Colonic mucosa (tissue), 4 donors: Measurements from ENCODE around the gene TBC1D8. TPM values are rescaled to one million over a fixed set of nuclear protein-coding genes. Genes with fewer than 3 reads are reported as not detected.

Source experiments
- DNase-seq: peaks from one replicate; pipeline ENCODE4 v3.0.0-alpha.2; 2020
- H3K27ac ChIP-seq: fragments of 200-600 bp; one replicate; pipeline ENCODE4 v1.8.0; 2021
- H3K27me3 ChIP-seq: fragments of 200-600 bp; one replicate; pipeline ENCODE4 v1.8.0; 2021
- H3K36me3 ChIP-seq: fragments of 200-600 bp; one replicate; pipeline ENCODE4 v1.8.0; 2021
- H3K4me1 ChIP-seq: fragments of 200-600 bp; one replicate; pipeline ENCODE4 v1.8.0; 2021; ENCODE audit warnings: mild to moderate bottlenecking
- H3K4me3 ChIP-seq: fragments of 200-600 bp; one replicate; pipeline ENCODE4 v1.8.0; 2021
- H3K9ac ChIP-seq, 2 donors: one replicate each; pipeline ENCODE4 v1.7.0; 2013; ENCODE audit warnings: control low read depth in 2 of 2, low read depth in 2 of 2, low read length in 2 of 2
- H3K9me3 ChIP-seq: fragments of 200-600 bp; one replicate; pipeline ENCODE4 v1.8.0; 2021
- CTCF ChIP-seq: fragments of 200-600 bp; IDR thresholded peaks from one replicate; pipeline ENCODE4 v1.8.0; 2022; ENCODE audit warnings: antibody characterized with exemption, mild to moderate bottlenecking
- intact Hi-C: fragments of 100-400 bp; cut with DNase I; formaldehyde crosslinking; loops from one replicate; pipeline ENCODE4 v1.14.1; 2022
- total RNA-seq, 2 donors: library from RNA; stranded (reverse); fragmentation: NEBNext Ultra II Directional in 1 of 2; extraction: Animal tissue kit (Norgen Biotek cat#: 25700) in 1 of 2; gene quantifications; one replicate each; pipeline ENCODE4 v1.2.1, GENCODE V29; 2021
- donor health status: healthy.
- donor health status: DM: no; HTN: no; CAD: no.
- donor health status: DM: no; HTN: no; CAD: no.

Gene TBC1D8
- total RNA-seq, 2 donors from 2014 or later: 10.3 to 11.8 TPM

GRCh38 chr2:101081375-101081907, 69.7 kb downstream of the TBC1D8 start:
- H3K27ac ChIP-seq: no peak overlapping the region
- no peak for TF ChIP-seq CTCF
- no peaks in the 10 kb centered on the region for H3K4me1 ChIP-seq
- H3K36me3 ChIP-seq: no peaks in the 10 kb centered on the region
- DNase-seq: no peak
- H3K9me3 ChIP-seq: no peaks in the 10 kb centered on the region
- H3K9ac ChIP-seq: no peak overlapping the region
- H3K4me3 ChIP-seq: no peak overlapping the region
- H3K27me3 ChIP-seq: no peaks in the 10 kb centered on the region
- intact Hi-C loops: no loop called here

DNA sequence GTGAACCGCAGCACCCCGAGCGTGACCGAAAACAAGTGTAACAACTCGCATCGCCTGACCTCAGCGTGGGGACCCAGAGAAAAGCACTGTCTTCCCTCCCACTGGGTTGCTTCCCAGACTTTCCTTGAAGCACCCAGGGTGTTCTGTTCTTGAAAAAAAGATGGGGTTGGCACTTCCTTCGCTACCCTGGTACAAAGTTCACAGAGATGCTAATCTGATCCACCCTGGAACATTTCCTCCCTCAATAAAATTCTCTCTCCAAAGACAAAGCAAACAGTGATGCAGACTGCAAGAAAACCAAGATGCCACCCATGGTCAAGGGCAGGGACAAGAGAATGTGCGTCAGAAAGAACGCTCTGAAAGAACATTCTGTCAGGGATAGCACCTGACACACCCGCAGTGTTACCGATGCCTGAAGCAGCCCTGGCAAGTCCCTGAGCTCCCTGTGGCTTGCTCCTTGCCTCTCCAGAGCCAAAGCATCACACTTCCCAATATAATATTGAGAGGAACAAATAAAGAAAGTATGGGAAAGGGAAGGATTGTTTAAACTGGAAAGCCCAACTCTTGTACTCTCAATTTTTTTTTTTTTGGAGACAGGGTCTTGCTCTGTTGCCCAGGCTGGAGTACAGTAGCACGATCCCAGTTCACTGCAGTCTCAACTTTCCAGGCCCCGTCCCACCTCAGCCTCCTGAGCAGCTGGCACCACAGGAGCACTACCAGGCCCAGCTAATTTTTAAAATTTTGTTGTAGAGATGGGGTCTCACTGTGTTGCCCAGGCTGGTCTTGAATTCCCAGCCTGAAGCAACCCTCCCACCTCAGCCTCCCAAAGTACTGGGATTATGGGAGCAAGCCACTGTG, 70.7 kb downstream of the TBC1D8 start:
- no peaks in the 10 kb centered on the region for H3K9me3 ChIP-seq
- H3K4me1 ChIP-seq: no peaks in the 10 kb centered on the region
- H3K27me3 ChIP-seq: no peaks in the 10 kb centered on the region
- DNase-seq: peak; percentile 51
- H3K36me3 ChIP-seq: no peaks in the 10 kb centered on the region
- no peak for TF ChIP-seq CTCF
- no peak overlapping the region for H3K27ac ChIP-seq
- intact Hi-C loops: no loop called here
- no peak overlapping the region for H3K4me3 ChIP-seq
- H3K9ac ChIP-seq: no peak overlapping the region

DNA sequence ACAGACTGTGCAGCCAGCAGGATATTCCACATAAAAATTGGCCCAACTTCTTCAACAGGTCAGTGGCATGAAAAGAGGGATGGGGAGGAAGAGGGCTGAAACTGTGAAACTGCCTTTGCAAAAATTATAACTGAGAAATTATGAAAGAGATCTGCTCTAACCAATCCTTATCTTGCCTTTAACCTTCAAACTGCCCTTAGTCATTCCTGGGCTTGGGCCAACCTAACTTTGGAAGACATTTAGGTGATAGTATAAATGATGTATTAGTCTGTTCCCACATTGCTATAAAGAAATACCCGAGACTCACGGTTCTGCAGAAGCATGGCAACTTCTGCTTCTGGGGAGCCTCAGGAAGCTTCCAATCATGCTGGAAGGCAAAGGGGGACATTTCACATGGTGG, 74.6 kb downstream of the TBC1D8 start:
- no peak for DNase-seq

GRCh38 chr2:101064868-101065549, 86.2 kb downstream of the TBC1D8 start:
- no peak overlapping the region for H3K4me3 ChIP-seq
- no peak for DNase-seq
- H3K4me1 ChIP-seq: no peaks in the 10 kb centered on the region
- H3K27ac ChIP-seq: no peak overlapping the region
- no peaks in the 10 kb centered on the region for H3K36me3 ChIP-seq
- H3K9me3 ChIP-seq: no peaks in the 10 kb centered on the region
- intact Hi-C loops: no loop called here
- TF ChIP-seq CTCF: no peak
- H3K9ac ChIP-seq: no peak overlapping the region
- no peaks in the 10 kb centered on the region for H3K27me3 ChIP-seq

More for the DNA sequence above, 74.6 kb downstream of the TBC1D8 start:
- no peaks in the 10 kb centered on the region for H3K9me3 ChIP-seq
- TF ChIP-seq CTCF: no peak
- H3K9ac ChIP-seq: no peak overlapping the region
- H3K27ac ChIP-seq: no peak overlapping the region
- H3K27me3 ChIP-seq: no peaks in the 10 kb centered on the region
- no peak overlapping the region for H3K4me3 ChIP-seq
- intact Hi-C loops: no loop called here
- no peaks in the 10 kb centered on the region for H3K4me1 ChIP-seq
- no peaks in the 10 kb centered on the region for H3K36me3 ChIP-seq

- H3K9ac ChIP-seq: no peak overlapping the region
These were observed 86.7 kb downstream of the TBC1D8 start for GRCh38 chr2:101064505-101064867.

More at GRCh38 chr2:101064505-101064867, 86.7 kb downstream of the TBC1D8 start:
- intact Hi-C loops: no loop called here
- Histone ChIP-seq H3K4me1 (no peaks in the 10 kb centered on the region), H3K36me3 (no peaks in the 10 kb centered on the region), H3K4me3 (no peak overlapping the region), H3K27ac (no peak overlapping the region), H3K27me3 (no peaks in the 10 kb centered on the region), H3K9me3 (no peaks in the 10 kb centered on the region)
- TF ChIP-seq CTCF: no peak
- no peak for DNase-seq
